ENCODE data around the gene KPRP. TPM values are rescaled to one million over a fixed set of nuclear protein-coding genes. Genes with fewer than 3 reads are reported as not detected.

Gene KPRP
- total RNA-seq, 1 donor from 2014 or later = not detected

DNA sequence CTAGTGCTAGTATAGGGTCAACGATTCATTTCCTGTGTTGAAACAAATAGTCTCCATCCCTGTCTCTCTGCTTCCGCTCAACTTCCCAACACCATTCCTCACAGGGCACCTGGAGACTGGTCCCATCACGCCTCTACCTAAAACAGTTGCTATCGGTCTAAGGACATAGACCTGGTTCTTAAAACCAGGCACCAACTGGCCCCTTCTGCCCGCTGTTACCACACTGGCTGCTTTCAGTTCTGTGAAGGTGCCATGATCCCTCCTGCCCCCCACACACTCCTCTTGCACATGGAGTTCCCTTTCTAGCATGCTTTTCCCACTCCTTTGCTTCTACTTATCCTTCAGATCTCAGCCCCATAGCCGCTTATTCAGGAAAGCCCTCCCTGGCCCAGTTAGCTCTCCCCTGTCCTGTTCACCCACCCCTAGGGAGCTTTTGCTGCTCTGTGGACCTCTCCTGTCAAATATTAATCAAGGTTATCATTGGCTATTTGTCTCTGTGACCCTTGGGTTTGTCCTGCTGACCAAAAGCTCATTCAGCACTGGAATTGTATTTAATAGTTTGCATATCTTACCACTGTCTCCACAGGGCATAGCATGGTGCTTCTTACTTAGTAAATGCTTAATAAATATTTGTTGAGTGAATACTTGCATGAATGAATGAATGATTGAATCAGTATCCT, 11.9 kb upstream of the KPRP start:
- DNase-seq (ENCODE audit: low spot score, unreplicated experiment) = no peak
- H3K4me1 Mint-ChIP-seq (ENCODE audit: low read depth) = no peaks in the 10 kb centered on the region
- TF ChIP-seq, protein P1, sequence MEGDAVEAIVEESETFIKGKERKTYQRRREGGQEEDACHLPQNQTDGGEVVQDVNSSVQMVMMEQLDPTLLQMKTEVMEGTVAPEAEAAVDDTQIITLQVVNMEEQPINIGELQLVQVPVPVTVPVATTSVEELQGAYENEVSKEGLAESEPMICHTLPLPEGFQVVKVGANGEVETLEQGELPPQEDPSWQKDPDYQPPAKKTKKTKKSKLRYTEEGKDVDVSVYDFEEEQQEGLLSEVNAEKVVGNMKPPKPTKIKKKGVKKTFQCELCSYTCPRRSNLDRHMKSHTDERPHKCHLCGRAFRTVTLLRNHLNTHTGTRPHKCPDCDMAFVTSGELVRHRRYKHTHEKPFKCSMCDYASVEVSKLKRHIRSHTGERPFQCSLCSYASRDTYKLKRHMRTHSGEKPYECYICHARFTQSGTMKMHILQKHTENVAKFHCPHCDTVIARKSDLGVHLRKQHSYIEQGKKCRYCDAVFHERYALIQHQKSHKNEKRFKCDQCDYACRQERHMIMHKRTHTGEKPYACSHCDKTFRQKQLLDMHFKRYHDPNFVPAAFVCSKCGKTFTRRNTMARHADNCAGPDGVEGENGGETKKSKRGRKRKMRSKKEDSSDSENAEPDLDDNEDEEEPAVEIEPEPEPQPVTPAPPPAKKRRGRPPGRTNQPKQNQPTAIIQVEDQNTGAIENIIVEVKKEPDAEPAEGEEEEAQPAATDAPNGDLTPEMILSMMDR (IDR thresholded peaks at IDR 0.05; ENCODE audit: unreplicated experiment) = no peak
- no peak overlapping the region for H3K27ac Mint-ChIP-seq
- peaks cover 70% of the 10 kb centered on the region for H3K9me3 Mint-ChIP-seq (ENCODE audit: low read depth)
- no peak overlapping the region for H3K4me3 Mint-ChIP-seq (ENCODE audit: low read depth)
- peaks cover 5% of the 10 kb centered on the region for H3K36me3 Mint-ChIP-seq (ENCODE audit: insufficient read depth)
- H3K27me3 Mint-ChIP-seq = no peaks in the 10 kb centered on the region

- H3K9me3 Mint-ChIP-seq (ENCODE audit: low read depth) = peaks cover 67% of the 10 kb centered on the region
- TF ChIP-seq, protein P1 (IDR thresholded peaks at IDR 0.05; ENCODE audit: unreplicated experiment) = no peak
- no peaks in the 10 kb centered on the region for H3K27me3 Mint-ChIP-seq
- no peak overlapping the region for H3K4me3 Mint-ChIP-seq (ENCODE audit: low read depth)
- no peak for DNase-seq (ENCODE audit: low spot score, unreplicated experiment)
- no peaks in the 10 kb centered on the region for H3K4me1 Mint-ChIP-seq (ENCODE audit: low read depth)
- H3K36me3 Mint-ChIP-seq (ENCODE audit: insufficient read depth) = peaks cover 5% of the 10 kb centered on the region
- no peak overlapping the region for H3K27ac Mint-ChIP-seq
Observed at GRCh38 chr1:152747831-152748230, 10.0 kb upstream of the KPRP start.

DNA sequence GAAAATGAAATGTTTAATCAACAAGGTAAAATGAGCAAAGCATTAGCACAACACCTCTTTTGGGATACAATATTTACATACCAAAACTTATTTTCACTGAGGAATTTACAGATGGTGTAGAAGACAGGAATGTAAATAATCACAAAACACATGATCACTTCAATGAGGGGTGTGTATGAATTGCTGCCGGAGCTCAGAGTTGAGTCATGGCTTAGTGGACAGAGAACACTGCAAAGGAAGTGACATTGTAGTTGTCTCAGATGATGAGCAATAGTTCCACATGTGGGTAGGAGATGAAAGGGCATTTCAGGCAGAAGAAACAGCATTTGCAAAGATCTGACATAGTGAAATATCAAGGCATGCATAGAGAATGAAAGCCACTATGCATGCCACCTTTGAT, 5.6 kb upstream of the KPRP start:
- H3K36me3 Mint-ChIP-seq (ENCODE audit: insufficient read depth) = peaks cover 3% of the 10 kb centered on the region
- H3K4me3 Mint-ChIP-seq (ENCODE audit: low read depth) = no peak overlapping the region
- H3K4me1 Mint-ChIP-seq (ENCODE audit: low read depth) = no peaks in the 10 kb centered on the region
- DNase-seq (ENCODE audit: low spot score, unreplicated experiment) = no peak
- H3K27me3 Mint-ChIP-seq = no peaks in the 10 kb centered on the region
- H3K27ac Mint-ChIP-seq = no peak overlapping the region
- TF ChIP-seq, protein P1 (IDR thresholded peaks at IDR 0.05; ENCODE audit: unreplicated experiment) = no peak
- H3K9me3 Mint-ChIP-seq (ENCODE audit: low read depth) = peaks cover 72% of the 10 kb centered on the region

GRCh38 chr1:152753586-152753985, 4.2 kb upstream of the KPRP start:
- Mint-ChIP-seq H3K27ac (no peak overlapping the region), H3K9me3 (ENCODE audit: low read depth) (peaks cover 73% of the 10 kb centered on the region), H3K36me3 (ENCODE audit: insufficient read depth) (peaks cover 2% of the 10 kb centered on the region)

GRCh38 chr1:152756872-152757271, 953 bp upstream of the KPRP start:
- TF ChIP-seq, protein P1 (IDR thresholded peaks at IDR 0.05; ENCODE audit: unreplicated experiment) = no peak
- no peak for DNase-seq (ENCODE audit: low spot score, unreplicated experiment)
- Mint-ChIP-seq H3K4me3 (ENCODE audit: low read depth) (no peak overlapping the region), H3K4me1 (ENCODE audit: low read depth) (no peaks in the 10 kb centered on the region), H3K9me3 (ENCODE audit: low read depth) (peaks cover 73% of the 10 kb centered on the region), H3K27me3 (no peaks in the 10 kb centered on the region), H3K27ac (no peak overlapping the region), H3K36me3 (ENCODE audit: insufficient read depth) (peaks cover 2% of the 10 kb centered on the region)

More at GRCh38 chr1:152753586-152753985, 4.2 kb upstream of the KPRP start:
- no peak for DNase-seq (ENCODE audit: low spot score, unreplicated experiment)
- H3K27me3 Mint-ChIP-seq = no peaks in the 10 kb centered on the region
- H3K4me1 Mint-ChIP-seq (ENCODE audit: low read depth) = no peaks in the 10 kb centered on the region
- no peak overlapping the region for H3K4me3 Mint-ChIP-seq (ENCODE audit: low read depth)
- TF ChIP-seq, protein P1 (IDR thresholded peaks at IDR 0.05; ENCODE audit: unreplicated experiment) = no peak

Measured in progenitor cell of endocrine pancreas (in vitro differentiated cells).